HEK293 (cell line): ENCODE measurements around the gene C1QBP.

Experiments used
- ELK4 ChIP-seq: IDR thresholded peaks from 2 replicates; pipeline ENCODE4 v1.6.1; 2011; ENCODE audit warnings: mild to moderate bottlenecking, low read depth, low read length, borderline replicate concordance
- IKZF3 ChIP-seq: fragments of 450-650 bp; IDR thresholded peaks from 2 replicates; pipeline ENCODE4 v1.5.0; 2018; ENCODE audit warnings: missing biosample characterization, mild to moderate bottlenecking, missing genetic modification characterization, moderate library complexity
- KLF1 ChIP-seq: fragments of 450-650 bp; formaldehyde crosslinking; IDR thresholded peaks from 2 replicates; pipeline ENCODE4 v1.5.1; 2016; ENCODE audit warnings: missing biosample characterization, missing genetic modification characterization
- KLF16 ChIP-seq: fragments of 450-650 bp; formaldehyde crosslinking; IDR thresholded peaks from 2 replicates; pipeline ENCODE4 v1.5.1; 2017; ENCODE audit warnings: missing biosample characterization, missing genetic modification characterization
- PBX3 ChIP-seq: sonication (generic); formaldehyde crosslinking; IDR thresholded peaks from 2 replicates; pipeline ENCODE4 v1.8.1; 2022; ENCODE audit warnings: mild to moderate bottlenecking, moderate library complexity, missing genetic modification reagents
- PRDM1 ChIP-seq: fragments of 450-650 bp; formaldehyde crosslinking; IDR thresholded peaks from 2 replicates; pipeline ENCODE4; 2016; ENCODE audit warnings: missing biosample characterization, missing genetic modification characterization
- PRDM6 ChIP-seq: fragments of 450-650 bp; formaldehyde crosslinking; IDR thresholded peaks from 2 replicates; pipeline ENCODE4 v1.5.1; 2017; ENCODE audit warnings: missing biosample characterization, missing genetic modification characterization
- TRIM28 ChIP-seq: IDR thresholded peaks from 2 replicates; pipeline ENCODE4 v1.6.1; 2011; ENCODE audit warnings: low read length, control low read depth, borderline replicate concordance
- ZBTB1 ChIP-seq: fragments of 450-650 bp; formaldehyde crosslinking; IDR thresholded peaks from 2 replicates; pipeline ENCODE4 v1.5.1; 2016; ENCODE audit warnings: missing biosample characterization, missing genetic modification characterization
- ZBTB17 ChIP-seq: fragments of 450-650 bp; formaldehyde crosslinking; IDR thresholded peaks from 2 replicates; pipeline ENCODE4 v1.5.1; 2016; ENCODE audit warnings: missing biosample characterization, missing genetic modification characterization
- ZBTB44 ChIP-seq: fragments of 450-650 bp; IDR thresholded peaks from 2 replicates; pipeline ENCODE4 v1.5.1; 2018; ENCODE audit warnings: missing biosample characterization, mild to moderate bottlenecking, missing genetic modification characterization
- ZBTB8A ChIP-seq: fragments of 450-650 bp; formaldehyde crosslinking; IDR thresholded peaks from 2 replicates; pipeline ENCODE4 v1.5.1; 2016; ENCODE audit warnings: missing biosample characterization, missing genetic modification characterization
- ZEB2 ChIP-seq: fragments of 450-650 bp; formaldehyde crosslinking; IDR thresholded peaks from 2 replicates; pipeline ENCODE4 v1.5.1; 2016; ENCODE audit warnings: missing biosample characterization, missing genetic modification characterization
- ZFP41 ChIP-seq: fragments of 450-650 bp; formaldehyde crosslinking; IDR thresholded peaks from 2 replicates; pipeline ENCODE4 v1.5.1; 2016; ENCODE audit warnings: missing biosample characterization, missing genetic modification characterization, borderline replicate concordance
- ZNF132 ChIP-seq: fragments of 450-650 bp; formaldehyde crosslinking; IDR thresholded peaks from 2 replicates; pipeline ENCODE4 v1.5.1; 2017; ENCODE audit warnings: missing biosample characterization, missing genetic modification characterization, borderline replicate concordance
- ZNF133 ChIP-seq: fragments of 450-650 bp; formaldehyde crosslinking; IDR thresholded peaks from 2 replicates; pipeline ENCODE4 v1.5.1; 2016; ENCODE audit warnings: missing biosample characterization, missing genetic modification characterization
- ZNF175 ChIP-seq: fragments of 450-650 bp; formaldehyde crosslinking; IDR thresholded peaks from 2 replicates; pipeline ENCODE4 v1.5.1; 2016; ENCODE audit warnings: missing biosample characterization, missing genetic modification characterization
- ZNF18 ChIP-seq: fragments of 450-650 bp; formaldehyde crosslinking; IDR thresholded peaks from 2 replicates; pipeline ENCODE4 v1.5.1; 2016; ENCODE audit warnings: missing biosample characterization, missing genetic modification characterization
- ZNF221 ChIP-seq: fragments of 450-650 bp; formaldehyde crosslinking; IDR thresholded peaks from 2 replicates; pipeline ENCODE4 v1.5.1; 2017; ENCODE audit warnings: missing biosample characterization, missing genetic modification characterization, borderline replicate concordance
- ZNF223 ChIP-seq: fragments of 450-650 bp; formaldehyde crosslinking; IDR thresholded peaks from 2 replicates; pipeline ENCODE4 v1.5.1; 2016; ENCODE audit warnings: missing biosample characterization, missing genetic modification characterization
- ZNF24 ChIP-seq: fragments of 450-650 bp; formaldehyde crosslinking; IDR thresholded peaks from 2 replicates; pipeline ENCODE4 v1.5.1; 2016; ENCODE audit warnings: missing biosample characterization, missing genetic modification characterization
- ZNF354C ChIP-seq: fragments of 450-650 bp; formaldehyde crosslinking; IDR thresholded peaks from 2 replicates; pipeline ENCODE4 v1.5.1; 2016; ENCODE audit warnings: missing biosample characterization, missing genetic modification characterization, low read depth, borderline replicate concordance
- ZNF366 ChIP-seq: fragments of 450-650 bp; formaldehyde crosslinking; conservative IDR thresholded peaks from 2 replicates; pipeline ENCODE4 v1.5.1; 2016; ENCODE audit warnings: missing biosample characterization, missing genetic modification characterization
- ZNF404 ChIP-seq: fragments of 450-650 bp; formaldehyde crosslinking; IDR thresholded peaks from 2 replicates; pipeline ENCODE4 v1.5.1; 2017; ENCODE audit warnings: missing biosample characterization, missing genetic modification characterization
- ZNF501 ChIP-seq: fragments of 450-650 bp; formaldehyde crosslinking; IDR thresholded peaks from 2 replicates; pipeline ENCODE4 v1.5.1; 2016; ENCODE audit warnings: missing biosample characterization, missing genetic modification characterization
- ZNF514 ChIP-seq: fragments of 450-650 bp; formaldehyde crosslinking; IDR thresholded peaks from 2 replicates; pipeline ENCODE4 v1.5.1; 2016; ENCODE audit warnings: missing biosample characterization, missing genetic modification characterization
- ZNF555 ChIP-seq: fragments of 450-650 bp; formaldehyde crosslinking; conservative IDR thresholded peaks from 2 replicates; pipeline ENCODE4 v1.5.1; 2017; ENCODE audit warnings: missing biosample characterization, mild to moderate bottlenecking, missing genetic modification characterization, inconsistent platforms
- ZNF585B ChIP-seq: fragments of 450-650 bp; formaldehyde crosslinking; IDR thresholded peaks from 2 replicates; pipeline ENCODE4 v1.5.1; 2016; ENCODE audit warnings: missing biosample characterization, missing genetic modification characterization
- ZNF629 ChIP-seq: fragments of 450-650 bp; formaldehyde crosslinking; IDR thresholded peaks from 2 replicates; pipeline ENCODE4 v1.5.1; 2017; ENCODE audit warnings: missing biosample characterization, missing genetic modification characterization
- ZNF654 ChIP-seq: fragments of 450-650 bp; formaldehyde crosslinking; IDR thresholded peaks from 2 replicates; pipeline ENCODE4 v1.5.1; 2016; ENCODE audit warnings: low read depth, missing biosample characterization, missing genetic modification characterization
- ZNF658 ChIP-seq: fragments of 450-650 bp; formaldehyde crosslinking; IDR thresholded peaks from 2 replicates; pipeline ENCODE4; 2016; ENCODE audit warnings: missing biosample characterization, missing genetic modification characterization
- ZNF776 ChIP-seq: fragments of 450-650 bp; formaldehyde crosslinking; IDR thresholded peaks from 2 replicates; pipeline ENCODE4 v1.5.0; 2017; ENCODE audit warnings: missing biosample characterization, missing genetic modification characterization, borderline replicate concordance
- ZNF843 ChIP-seq: fragments of 450-650 bp; formaldehyde crosslinking; IDR thresholded peaks from 2 replicates; pipeline ENCODE4 v1.5.1; 2016; ENCODE audit warnings: missing biosample characterization, missing genetic modification characterization
- ZSCAN23 ChIP-seq: fragments of 450-650 bp; formaldehyde crosslinking; IDR thresholded peaks from 2 replicates; pipeline ENCODE4 v1.5.1; 2016; ENCODE audit warnings: missing biosample characterization, missing genetic modification characterization

Gene C1QBP

GRCh38 chr17:5486206-5487124 is 47.5 kb upstream of the C1QBP start, which contains the start of gene MIS12 (continued):
- TF ChIP-seq ZNF585B (tag by site-specific recombination) (no peak), ZNF654 (no peak), ZNF501 (tag by site-specific recombination) (peak; percentile 95), ZBTB44 (tag by site-specific recombination) (no peak), ZNF555 (no peak), KLF1 (tag by site-specific recombination) (peak; percentile 14; the same call in 1 of the 2 replicates), ZNF223 (tag by site-specific recombination) (no peak), ZNF133 (tag by site-specific recombination) (no peak), ZNF24 (tag by site-specific recombination) (peak; percentile 55; the same call in 1 of the 2 replicates), PRDM1 (peak; percentile 72), ZNF629 (tag by site-specific recombination) (peak; percentile 83), ZBTB1 (tag by site-specific recombination) (no peak), ZNF18 (tag by site-specific recombination) (peak; percentile 60; the same call in 1 of the 2 replicates), ZNF366 (tag by site-specific recombination) (no peak), ZSCAN23 (tag by site-specific recombination) (0 out of 2 replicates have a peak, but pooled peaks have one; percentile 45), ZNF354C (tag by site-specific recombination) (no peak), KLF16 (tag by site-specific recombination) (peak; percentile 72), PRDM6 (tag by site-specific recombination) (no peak), ZNF514 (tag by site-specific recombination) (no peak), ZBTB17 (tag by site-specific recombination) (peak; percentile 92), ZNF776 (no peak), ZNF843 (tag by site-specific recombination) (peak; percentile 70; the same call in 1 of the 2 replicates), ZNF658 (tag by site-specific recombination) (no peak), IKZF3 (peak; percentile 49; the same call in 1 of the 2 replicates), ZBTB8A (tag by site-specific recombination) (peak; percentile 59; the same call in 1 of the 2 replicates), PBX3 (peak; percentile 85; the same call in 1 of the 2 replicates), ZNF404 (no peak), ZNF132 (tag by site-specific recombination) (no peak), ZEB2 (tag by site-specific recombination) (peak; percentile 87), TRIM28 (no peak), ZNF221 (tag by site-specific recombination) (no peak), ELK4 (peak; percentile 29; the same call in 1 of the 2 replicates), ZNF175 (tag by site-specific recombination) (no peak), ZFP41 (tag by site-specific recombination) (no peak)
